Measurements from ENCODE around the gene DNAJC17.

GRCh38 chr15:40773496-40773895 lies 33.8 kb downstream of the DNAJC17 start:
- TF ChIP-seq REST (IDR thresholded peaks at IDR 0.05): no peak
- TF ChIP-seq CTCF (IDR thresholded peaks at IDR 0.05; ENCODE audit: low read depth, low read length, missing input control): no peak
- TF ChIP-seq RAD21 (IDR thresholded peaks at IDR 0.05): no peak
- TF ChIP-seq JUND (IDR thresholded peaks at IDR 0.05): no peak
- TF ChIP-seq TAF1 (conservative IDR thresholded peaks at IDR 0.05): no peak
- no peak for TF ChIP-seq FOXA2 (IDR thresholded peaks at IDR 0.05)

Measured in liver (tissue), 3 donors.